GM23248 (cell line): ENCODE data around the gene SMG9.

Experiments
- EZH2 ChIP-seq: fragments of 200-600 bp; sonication (generic); IDR thresholded peaks from 2 replicates; pipeline ENCODE4 v1.6.1; 2018; ENCODE audit warnings: antibody characterized with exemption, mild to moderate bottlenecking; ENCODE audit not compliant: insufficient read depth, poor library complexity, severe bottlenecking
- EZH2phosphoT487 ChIP-seq: fragments of 200-600 bp; sonication (generic); IDR thresholded peaks from 2 replicates; pipeline ENCODE4 v1.6.1; 2018; ENCODE audit warnings: antibody characterized with exemption, moderate library complexity, mild to moderate bottlenecking, low read depth; ENCODE audit not compliant: insufficient read depth

DNA sequence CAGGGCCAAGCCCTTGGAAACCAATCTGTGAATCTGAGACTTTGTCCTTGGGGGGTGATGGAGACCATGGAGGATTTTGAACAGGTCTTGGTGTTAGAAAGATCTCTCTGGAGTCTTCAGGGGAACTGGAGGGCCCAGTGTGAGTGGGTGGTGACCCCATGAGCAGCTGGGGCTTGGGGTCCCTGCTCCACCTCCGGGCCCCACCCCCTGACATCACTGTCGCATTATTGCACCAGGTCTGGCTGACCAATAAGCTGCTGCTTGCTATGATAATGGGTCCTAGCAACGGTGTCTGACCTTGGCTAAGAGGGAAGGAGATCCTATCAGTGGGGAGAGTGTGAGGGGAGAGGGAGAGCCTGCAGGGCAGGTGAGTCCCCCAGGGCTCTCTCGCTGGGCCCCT lies 39.0 kb downstream of the SMG9 start, which contains the start of gene IRGC:
- no peak for TF ChIP-seq EZH2
- no peak for TF ChIP-seq EZH2phosphoT487
